Stomach (tissue), 4 donors: Measurements from ENCODE around the gene ARHGAP35.

Experiments
- EP300 ChIP-seq: sonication (generic); formaldehyde crosslinking; IDR thresholded peaks from one replicate; pipeline ENCODE4 v1.6.1; 2017; ENCODE audit warnings: antibody characterized with exemption
- POLR2A ChIP-seq, 4 donors: fragments of 450-650 bp; IDR thresholded peaks; one replicate each; pipeline ENCODE4 v1.6.1; 2016; ENCODE audit warnings: antibody characterized with exemption in 4 of 4, control low read depth in 2 of 4, mild to moderate bottlenecking in 1 of 4, moderate library complexity in 1 of 4
- TF ChIP-seq, protein P1 (sequence below), 7 experiments: fragments of 450-650 bp in 4 of 7; fragments of 200-600 bp in 3 of 7; sonication (generic) in 3 of 7; IDR thresholded peaks; one replicate each; pipeline ENCODE4 v1.5.1; 2016 to 2019; ENCODE audit warnings: antibody characterized with exemption in 7 of 7, control low read depth in 2 of 7, mild to moderate bottlenecking in 1 of 7

DNA sequence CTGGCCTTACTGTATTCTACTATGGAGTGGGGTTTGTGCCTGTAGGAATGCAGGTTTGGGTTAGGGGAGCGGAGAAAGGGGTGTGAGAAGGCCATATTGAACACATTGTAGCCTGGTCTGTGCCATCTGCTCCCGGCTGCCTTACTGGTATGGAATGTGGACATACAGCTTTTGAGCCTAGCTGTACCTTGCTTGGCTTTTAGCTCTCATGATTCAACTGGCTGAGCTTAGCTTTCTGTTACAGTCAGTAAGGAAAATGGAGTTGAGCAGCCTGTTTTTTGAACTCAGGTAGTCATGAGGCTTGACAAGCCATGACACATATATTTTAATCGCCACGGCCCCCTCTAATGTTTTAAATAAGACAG lies 41.6 kb downstream of the ARHGAP35 start:
- no peak for TF ChIP-seq POLR2A (IDR thresholded peaks at IDR 0.05)
- TF ChIP-seq, protein P1, sequence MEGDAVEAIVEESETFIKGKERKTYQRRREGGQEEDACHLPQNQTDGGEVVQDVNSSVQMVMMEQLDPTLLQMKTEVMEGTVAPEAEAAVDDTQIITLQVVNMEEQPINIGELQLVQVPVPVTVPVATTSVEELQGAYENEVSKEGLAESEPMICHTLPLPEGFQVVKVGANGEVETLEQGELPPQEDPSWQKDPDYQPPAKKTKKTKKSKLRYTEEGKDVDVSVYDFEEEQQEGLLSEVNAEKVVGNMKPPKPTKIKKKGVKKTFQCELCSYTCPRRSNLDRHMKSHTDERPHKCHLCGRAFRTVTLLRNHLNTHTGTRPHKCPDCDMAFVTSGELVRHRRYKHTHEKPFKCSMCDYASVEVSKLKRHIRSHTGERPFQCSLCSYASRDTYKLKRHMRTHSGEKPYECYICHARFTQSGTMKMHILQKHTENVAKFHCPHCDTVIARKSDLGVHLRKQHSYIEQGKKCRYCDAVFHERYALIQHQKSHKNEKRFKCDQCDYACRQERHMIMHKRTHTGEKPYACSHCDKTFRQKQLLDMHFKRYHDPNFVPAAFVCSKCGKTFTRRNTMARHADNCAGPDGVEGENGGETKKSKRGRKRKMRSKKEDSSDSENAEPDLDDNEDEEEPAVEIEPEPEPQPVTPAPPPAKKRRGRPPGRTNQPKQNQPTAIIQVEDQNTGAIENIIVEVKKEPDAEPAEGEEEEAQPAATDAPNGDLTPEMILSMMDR (IDR thresholded peaks at IDR 0.05), result no peak
- no peak for TF ChIP-seq EP300
